Endothelial cell of umbilical vein (primary cell): ENCODE results near the gene INPP4B. TPM values are rescaled to one million over a fixed set of nuclear protein-coding genes. Genes with fewer than 3 reads are reported as not detected.
A peak's percentile ranks its signal among the peaks of the same experiment; 100 is the strongest.

Experiments used
- BruUV-seq: library from RNA; stranded (reverse); fragments of 400-500 nt; replicated peaks from 2 replicates; lab custom pipeline; 2021; lab: Mats Ljungman, UMichigan
- CTCF ChIA-PET: fragments of 300-600, 350-600 bp; sonication (Branson Sonifier 250); formaldehyde crosslinking; loops from one replicate; lab custom pipeline; 2021; ENCODE audit warnings: antibody characterized with exemption, inconsistent platforms; lab: Charles Lee
- POLR2A ChIA-PET: fragments of 300-600, 350-600 bp; sonication (Branson Sonifier 250); formaldehyde crosslinking; loops from one replicate; lab custom pipeline; 2021; ENCODE audit warnings: antibody characterized with exemption, inconsistent platforms; lab: Charles Lee
- DNase-seq: peaks from one replicate; pipeline ENCODE4 v3.0.0-alpha.2; 2011; ENCODE audit warnings: low read depth, low spot score
- FAIRE-seq: peaks from 2 replicates; lab custom pipeline; 2011; peaks lifted over from hg19 to GRCh38; lab: Jason Lieb, UNC
- H2AFZ ChIP-seq: 2 replicates; pipeline ENCODE4 v1.6.0; 2012; ENCODE audit warnings: low read depth, low read length, control low read depth, inconsistent platforms
- H3K27ac ChIP-seq: 2 replicates; pipeline ENCODE4 v1.5.1; 2011; ENCODE audit warnings: low read depth, mild to moderate bottlenecking, control low read depth, low read length, moderate library complexity; ENCODE audit not compliant: insufficient read depth
- H3K27me3 ChIP-seq, 2 experiments: 2 replicates each; pipeline versions ENCODE4 v1.6.0 to v1.6.1; 2011; ENCODE audit warnings: low read length in 2 of 2, mixed read lengths in 1 of 2; ENCODE audit not compliant: control insufficient read depth in 2 of 2, insufficient read depth in 2 of 2
- H3K36me3 ChIP-seq, 2 experiments: 2 replicates in 1 of 2; 3 replicates in 1 of 2; pipeline ENCODE4 v1.5.1; 2011; ENCODE audit warnings: low read length in 2 of 2, mild to moderate bottlenecking in 1 of 2, moderate library complexity in 1 of 2; ENCODE audit not compliant: control insufficient read depth in 2 of 2, insufficient read depth in 2 of 2; ENCODE audit errors: extremely low read depth in 1 of 2
- H3K4me1 ChIP-seq: 3 replicates; pipeline ENCODE4 v1.5.1; 2011; ENCODE audit warnings: mild to moderate bottlenecking, low read length; ENCODE audit not compliant: control insufficient read depth, insufficient read depth; ENCODE audit errors: extremely low read depth
- H3K4me2 ChIP-seq: 2 replicates; pipeline ENCODE4 v1.6.1; 2011; ENCODE audit warnings: low read length, control low read depth, mixed read lengths; ENCODE audit not compliant: insufficient read depth
- H3K4me3 ChIP-seq, 3 experiments: fragments of 200-600 bp in 1 of 3; sonication (generic), shearing (Covaris generic) in 1 of 3; replicated peaks in 1 of 3; 2 replicates each; pipeline ENCODE4 v1.5.1; 2011 to 2016; ENCODE audit warnings: control low read depth in 3 of 3, low read length in 3 of 3, mild to moderate bottlenecking in 2 of 3, inconsistent platforms in 1 of 3, low read depth in 1 of 3, moderate library complexity in 1 of 3; ENCODE audit not compliant: insufficient read depth in 1 of 3
- H3K79me2 ChIP-seq: 2 replicates; pipeline ENCODE4 v1.6.0; 2012; ENCODE audit warnings: low read length, inconsistent platforms; ENCODE audit not compliant: control insufficient read depth, insufficient read depth
- H3K9ac ChIP-seq: replicated peaks from 2 replicates; pipeline ENCODE3; 2011; ENCODE audit warnings: low read length, control low read depth; ENCODE audit not compliant: insufficient read depth; ENCODE audit errors: extremely low read depth
- H3K9me1 ChIP-seq: replicated peaks from 3 replicates; pipeline ENCODE4 v1.6.0; 2011; ENCODE audit warnings: mild to moderate bottlenecking, low read length; ENCODE audit not compliant: control insufficient read depth, insufficient read depth; ENCODE audit errors: extremely low read depth
- H3K9me3 ChIP-seq: replicated peaks from 2 replicates; pipeline ENCODE4 v1.5.1; 2012; ENCODE audit warnings: low read length, inconsistent platforms; ENCODE audit not compliant: control insufficient read depth, insufficient read depth
- H4K20me1 ChIP-seq: replicated peaks from 2 replicates; pipeline ENCODE3; 2011; ENCODE audit warnings: mild to moderate bottlenecking, low read length; ENCODE audit not compliant: control insufficient read depth, insufficient read depth; ENCODE audit errors: extremely low read depth
- EZH2 ChIP-seq: IDR thresholded peaks from 2 replicates; pipeline ENCODE4 v1.6.1; 2012; ENCODE audit warnings: borderline replicate concordance, low read depth, mild to moderate bottlenecking, moderate library complexity, low read length, inconsistent platforms; ENCODE audit not compliant: severe bottlenecking
- FOS ChIP-seq: IDR thresholded peaks from 2 replicates; pipeline ENCODE4 v1.6.1; 2011; ENCODE audit warnings: mild to moderate bottlenecking, low read length, moderate library complexity, borderline replicate concordance; ENCODE audit not compliant: insufficient read depth
- GATA2 ChIP-seq: IDR thresholded peaks from 2 replicates; pipeline ENCODE4 v1.7.0; 2011; ENCODE audit warnings: low read depth, mild to moderate bottlenecking, moderate library complexity, mixed read lengths, low read length; ENCODE audit not compliant: insufficient read length, insufficient read depth
- MYC ChIP-seq: IDR thresholded peaks from one replicate; pipeline ENCODE4 v1.6.1; 2011; ENCODE audit warnings: mild to moderate bottlenecking, low read depth, low read length
- POLR2A ChIP-seq: IDR thresholded peaks from 2 replicates; pipeline ENCODE4 v1.6.1; 2012; ENCODE audit warnings: low read depth, mild to moderate bottlenecking, control low read depth, low read length
- dilution Hi-C: fragments of 300-500 bp; cut with MboI; formaldehyde crosslinking; loops from one replicate; pipeline ENCODE4 v1.15.0; 2019; ENCODE audit warnings: low sequenced_read_pairs; ENCODE audit not compliant: extremely low pct_ligation_motif_present
- intact Hi-C: fragments of 100-400 bp; cut with micrococcal nuclease; formaldehyde crosslinking; loops from one replicate; pipeline ENCODE4 v1.10.0; 2022
- polyA plus RNA-seq, 4 experiments: library from polyadenylated mRNA; depleted of rRNA in 3 of 4; stranded (reverse) in 3 of 4; unstranded in 1 of 4; fragments of >200 nt; gene quantifications; 2 replicates each; pipeline versions ENCODE4 v1.2.1 to v1.2.3, GENCODE V29; 2011 to 2012; ENCODE audit warnings: missing spikeins in 1 of 4
- total RNA-seq: library from RNA; stranded (reverse); gene quantifications from 2 replicates; pipeline ENCODE4 v1.2.3, GENCODE V29; 2021
- TF ChIP-seq, protein P1 (sequence below), 2 donors: IDR thresholded peaks; 1 replicate in 1 of 2; 2 replicates in 1 of 2; pipeline ENCODE4 v1.5.1; 2011; ENCODE audit warnings: low read length in 2 of 2, mild to moderate bottlenecking in 2 of 2, moderate library complexity in 2 of 2, control low read depth in 1 of 2, inconsistent platforms in 1 of 2, low read depth in 1 of 2; ENCODE audit not compliant: insufficient read depth in 1 of 2; ENCODE audit errors: extremely low read depth in 1 of 2

The INPP4B gene
- total and polyA plus RNA-seq, 2 donors (not counting 3 experiments of a cell fraction or from before 2014, with no cell fraction given): 0.41 to 3.1 TPM

GRCh38 chr4:142396279-142396678 lies 449.8 kb downstream of the INPP4B start:
- TF ChIP-seq FOS: peak; percentile 44
- no peak for TF ChIP-seq GATA2
- TF ChIP-seq, protein P1, sequence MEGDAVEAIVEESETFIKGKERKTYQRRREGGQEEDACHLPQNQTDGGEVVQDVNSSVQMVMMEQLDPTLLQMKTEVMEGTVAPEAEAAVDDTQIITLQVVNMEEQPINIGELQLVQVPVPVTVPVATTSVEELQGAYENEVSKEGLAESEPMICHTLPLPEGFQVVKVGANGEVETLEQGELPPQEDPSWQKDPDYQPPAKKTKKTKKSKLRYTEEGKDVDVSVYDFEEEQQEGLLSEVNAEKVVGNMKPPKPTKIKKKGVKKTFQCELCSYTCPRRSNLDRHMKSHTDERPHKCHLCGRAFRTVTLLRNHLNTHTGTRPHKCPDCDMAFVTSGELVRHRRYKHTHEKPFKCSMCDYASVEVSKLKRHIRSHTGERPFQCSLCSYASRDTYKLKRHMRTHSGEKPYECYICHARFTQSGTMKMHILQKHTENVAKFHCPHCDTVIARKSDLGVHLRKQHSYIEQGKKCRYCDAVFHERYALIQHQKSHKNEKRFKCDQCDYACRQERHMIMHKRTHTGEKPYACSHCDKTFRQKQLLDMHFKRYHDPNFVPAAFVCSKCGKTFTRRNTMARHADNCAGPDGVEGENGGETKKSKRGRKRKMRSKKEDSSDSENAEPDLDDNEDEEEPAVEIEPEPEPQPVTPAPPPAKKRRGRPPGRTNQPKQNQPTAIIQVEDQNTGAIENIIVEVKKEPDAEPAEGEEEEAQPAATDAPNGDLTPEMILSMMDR (IDR thresholded peaks at IDR 0.05; ENCODE audit: extremely low read depth in 1 of 2, insufficient read depth in 1 of 2, low read depth in 1 of 2, low read length in 2 of 2): no peak
- TF ChIP-seq MYC: no peak
- no peak for TF ChIP-seq POLR2A
- BruUV-seq: no TSS peak
- Histone ChIP-seq H3K9me1 (no peaks in the 10 kb centered on the region), H4K20me1 (no peaks in the 10 kb centered on the region), H3K4me2 (no peak overlapping the region), H3K27me3 (no peaks in the 10 kb centered on the region), H3K4me3 (no peak overlapping the region), H3K4me1 (peaks cover 11% of the 10 kb centered on the region), H3K27ac (no peak overlapping the region), H3K9me3 (no peaks in the 10 kb centered on the region), H3K36me3 (no peaks in the 10 kb centered on the region), H2AFZ (no peak overlapping the region), H3K79me2 (no peaks in the 10 kb centered on the region), H3K9ac (no peak overlapping the region)
- ChIA-PET POLR2A (no interaction called here), CTCF (interaction anchor here (1.9 kb wide), 1 partner anchor 17 kb away, joined by 6 read pairs; no protein-coding TSS in a partner anchor)
- peak; percentile 42 for DNase-seq
- no peak for FAIRE-seq
- intact Hi-C loops: no loop called here
- dilution Hi-C loops: no loop called here

- H3K36me3 ChIP-seq: no peaks in the 10 kb centered on the region
- BruUV-seq: no TSS peak
- H3K4me1 ChIP-seq: peaks cover 11% of the 10 kb centered on the region
- no peak for TF ChIP-seq EZH2
- no peaks in the 10 kb centered on the region for H3K9me1 ChIP-seq
- CTCF ChIA-PET: no interaction called here
- H3K9ac ChIP-seq: no peak overlapping the region
- H3K4me2 ChIP-seq: no peak overlapping the region
- H3K9me3 ChIP-seq: no peaks in the 10 kb centered on the region
- H3K27ac ChIP-seq: no peak overlapping the region
- intact Hi-C loops (no loop called here), dilution Hi-C loops (no loop called here)
- H3K27me3 ChIP-seq: no peaks in the 10 kb centered on the region
- DNase-seq (no peak), FAIRE-seq (no peak)
- no peak overlapping the region for H2AFZ ChIP-seq
- no peaks in the 10 kb centered on the region for H3K79me2 ChIP-seq
- no peaks in the 10 kb centered on the region for H4K20me1 ChIP-seq
- POLR2A ChIA-PET: no interaction called here
- H3K4me3 ChIP-seq: no peak overlapping the region
Observed at GRCh38 chr4:142393127-142393526, 453.0 kb downstream of the INPP4B start.
